ENCODE measurements around the gene MACF1.

The MACF1 gene

DNA sequence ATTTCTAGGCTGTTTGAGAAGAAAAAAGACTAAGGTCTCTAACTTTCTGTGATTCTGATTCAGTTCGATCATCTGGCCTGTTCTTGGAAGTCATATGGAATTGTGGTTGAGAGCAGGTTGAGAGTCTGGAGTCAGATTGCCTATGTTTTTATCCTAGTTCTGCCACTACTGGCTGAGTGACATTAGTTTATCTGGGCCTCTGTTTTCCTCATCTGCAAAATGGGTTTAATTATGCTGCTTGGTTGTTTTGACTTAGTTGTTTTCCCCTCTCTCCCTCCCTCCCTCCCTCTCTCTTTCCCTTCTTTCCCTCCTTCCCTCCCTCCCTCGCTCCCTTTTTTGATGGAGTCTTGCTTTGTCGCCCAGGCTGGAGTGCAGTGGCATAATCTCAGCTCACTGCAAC is 6.2 kb downstream of the MACF1 start:
- H3K9me3 Mint-ChIP-seq = no peaks in the 10 kb centered on the region
- peaks cover 38% of the 10 kb centered on the region for H3K4me1 Mint-ChIP-seq
- H3K27me3 Mint-ChIP-seq (ENCODE audit: low read depth) = no peaks in the 10 kb centered on the region
- no peak overlapping the region for H3K27ac Mint-ChIP-seq
- no peak overlapping the region for H3K4me3 Mint-ChIP-seq
- no peaks in the 10 kb centered on the region for H3K36me3 Mint-ChIP-seq (ENCODE audit: low read depth)
- TF ChIP-seq, protein P1, sequence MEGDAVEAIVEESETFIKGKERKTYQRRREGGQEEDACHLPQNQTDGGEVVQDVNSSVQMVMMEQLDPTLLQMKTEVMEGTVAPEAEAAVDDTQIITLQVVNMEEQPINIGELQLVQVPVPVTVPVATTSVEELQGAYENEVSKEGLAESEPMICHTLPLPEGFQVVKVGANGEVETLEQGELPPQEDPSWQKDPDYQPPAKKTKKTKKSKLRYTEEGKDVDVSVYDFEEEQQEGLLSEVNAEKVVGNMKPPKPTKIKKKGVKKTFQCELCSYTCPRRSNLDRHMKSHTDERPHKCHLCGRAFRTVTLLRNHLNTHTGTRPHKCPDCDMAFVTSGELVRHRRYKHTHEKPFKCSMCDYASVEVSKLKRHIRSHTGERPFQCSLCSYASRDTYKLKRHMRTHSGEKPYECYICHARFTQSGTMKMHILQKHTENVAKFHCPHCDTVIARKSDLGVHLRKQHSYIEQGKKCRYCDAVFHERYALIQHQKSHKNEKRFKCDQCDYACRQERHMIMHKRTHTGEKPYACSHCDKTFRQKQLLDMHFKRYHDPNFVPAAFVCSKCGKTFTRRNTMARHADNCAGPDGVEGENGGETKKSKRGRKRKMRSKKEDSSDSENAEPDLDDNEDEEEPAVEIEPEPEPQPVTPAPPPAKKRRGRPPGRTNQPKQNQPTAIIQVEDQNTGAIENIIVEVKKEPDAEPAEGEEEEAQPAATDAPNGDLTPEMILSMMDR (IDR thresholded peaks at IDR 0.05; ENCODE audit: unreplicated experiment in 3 of 3) = no peak

DNA sequence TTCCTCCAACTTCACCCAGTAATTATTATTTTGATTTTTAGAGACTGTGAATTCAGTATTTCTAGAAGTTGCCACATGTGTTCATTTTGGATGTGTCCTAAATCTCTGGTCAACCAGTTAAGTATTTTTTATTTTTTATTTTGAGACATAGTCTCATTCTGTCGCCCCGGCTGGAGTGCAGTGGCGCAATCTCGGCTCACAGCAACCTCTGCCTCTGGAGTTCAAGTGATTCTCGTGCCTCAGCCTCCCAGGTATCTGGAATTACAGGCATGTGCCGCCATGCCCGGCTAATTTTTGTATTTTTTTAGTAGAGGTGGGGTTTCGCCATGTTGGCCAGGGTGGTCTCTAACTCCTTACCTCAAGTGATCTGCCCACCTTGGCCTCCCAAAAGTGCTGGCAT is 8.0 kb downstream of the MACF1 start:
- Mint-ChIP-seq H3K9me3 (no peaks in the 10 kb centered on the region), H3K4me1 (peaks cover 44% of the 10 kb centered on the region), H3K36me3 (ENCODE audit: low read depth) (no peaks in the 10 kb centered on the region), H3K27ac (peak overlapping the region in 1 of 3 experiments; percentile 25), H3K4me3 (no peak overlapping the region), H3K27me3 (ENCODE audit: low read depth) (no peaks in the 10 kb centered on the region)
- TF ChIP-seq, protein P1 (IDR thresholded peaks at IDR 0.05; ENCODE audit: unreplicated experiment in 3 of 3) = no peak

DNA sequence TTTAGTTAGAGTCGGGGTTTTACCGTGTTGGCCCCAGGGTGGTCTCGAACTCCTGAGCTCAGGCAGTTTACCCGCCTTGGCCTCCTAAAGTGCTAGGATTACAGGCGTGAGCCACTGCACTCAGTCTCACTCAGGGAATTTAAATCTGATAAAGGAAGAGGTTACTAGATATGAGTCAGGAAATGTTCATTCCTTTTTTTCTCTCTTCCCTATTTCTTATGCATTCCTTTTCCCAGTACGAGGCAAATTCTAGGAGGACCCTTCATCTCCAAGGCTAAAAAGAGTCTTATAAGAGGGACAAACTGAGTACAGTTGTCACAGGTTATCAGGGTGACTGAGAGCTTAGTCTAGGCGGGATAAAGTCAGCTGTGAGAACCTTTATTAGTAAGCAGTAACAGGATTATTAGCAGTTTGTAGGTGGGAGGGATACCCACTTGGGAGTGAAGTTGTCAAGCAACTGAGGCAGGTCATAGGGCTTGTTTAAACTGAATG is 9.1 kb downstream of the MACF1 start:
- no peaks in the 10 kb centered on the region for H3K9me3 Mint-ChIP-seq
- peak overlapping the region; percentile 80 to 88 (median 83) for H3K27ac Mint-ChIP-seq
- H3K27me3 Mint-ChIP-seq (ENCODE audit: low read depth) = no peaks in the 10 kb centered on the region
- H3K36me3 Mint-ChIP-seq (ENCODE audit: low read depth) = no peaks in the 10 kb centered on the region
- TF ChIP-seq, protein P1 (IDR thresholded peaks at IDR 0.05; ENCODE audit: unreplicated experiment in 3 of 3) = no peak
- H3K4me1 Mint-ChIP-seq = peaks cover 39% of the 10 kb centered on the region
- H3K4me3 Mint-ChIP-seq = peak overlapping the region in 1 of 3 experiments; percentile 21

DNA sequence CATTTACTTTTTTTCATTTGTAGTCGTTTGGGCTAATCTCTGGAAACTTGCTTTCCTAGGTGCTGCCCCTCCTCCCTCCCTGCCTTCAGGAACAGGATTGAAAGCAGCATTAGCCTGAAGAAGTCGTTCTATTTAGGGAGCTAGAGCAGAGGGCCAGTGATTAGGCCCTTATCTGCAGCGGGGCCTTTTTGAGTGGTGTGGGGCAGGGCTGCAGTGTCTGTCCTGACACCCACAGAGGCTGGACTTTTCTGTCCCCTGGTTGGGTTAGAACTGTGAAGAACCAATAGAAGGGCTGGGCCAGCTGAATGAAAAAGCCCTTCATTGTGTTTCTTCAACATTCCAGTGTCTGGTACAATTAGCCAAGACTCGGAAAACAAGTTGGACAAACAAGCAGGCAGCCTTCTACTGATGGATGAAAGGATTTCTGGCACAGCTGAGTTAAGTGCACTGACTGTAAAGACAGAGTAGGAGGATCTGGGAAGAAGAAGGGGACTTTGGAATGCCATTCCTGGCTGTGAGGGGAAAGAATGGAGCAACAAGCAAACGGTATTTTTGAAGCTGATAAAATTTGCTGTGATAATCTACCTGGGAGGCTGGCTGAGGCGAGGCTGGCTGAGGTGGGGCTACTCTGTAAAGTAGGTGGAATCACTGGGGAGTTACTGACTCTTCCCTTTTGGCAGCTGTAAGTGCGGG is 9.7 kb downstream of the MACF1 start:
- peaks cover 39% of the 10 kb centered on the region for H3K4me1 Mint-ChIP-seq
- peak overlapping the region; percentile 80 to 88 (median 83) for H3K27ac Mint-ChIP-seq
- H3K4me3 Mint-ChIP-seq = peak overlapping the region in 2 of 3 experiments; percentile 0 to 21
- H3K9me3 Mint-ChIP-seq = no peaks in the 10 kb centered on the region
- H3K36me3 Mint-ChIP-seq (ENCODE audit: low read depth) = no peaks in the 10 kb centered on the region
- TF ChIP-seq, protein P1 (IDR thresholded peaks at IDR 0.05; ENCODE audit: unreplicated experiment in 3 of 3) = no peak
- H3K27me3 Mint-ChIP-seq (ENCODE audit: low read depth) = no peaks in the 10 kb centered on the region

DNA sequence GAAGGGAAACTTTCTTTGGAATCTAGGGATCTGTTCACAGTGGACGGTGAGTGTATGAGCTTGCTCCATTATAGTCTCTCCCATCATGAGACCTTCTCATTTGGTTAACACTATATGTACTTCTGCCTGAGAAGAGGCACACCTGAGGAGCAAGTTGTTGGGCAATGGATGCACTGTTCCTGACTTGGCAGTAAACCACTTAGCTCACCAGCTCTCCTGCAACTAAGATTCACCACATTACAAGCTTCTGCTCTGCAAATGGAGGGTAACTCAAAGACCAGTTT is 10.2 kb downstream of the MACF1 start:
- no peaks in the 10 kb centered on the region for H3K9me3 Mint-ChIP-seq
- peaks cover 39% of the 10 kb centered on the region for H3K4me1 Mint-ChIP-seq
- H3K27ac Mint-ChIP-seq = peak overlapping the region; percentile 80 to 88 (median 83)
- TF ChIP-seq, protein P1 (IDR thresholded peaks at IDR 0.05; ENCODE audit: unreplicated experiment in 3 of 3) = no peak
- no peaks in the 10 kb centered on the region for H3K27me3 Mint-ChIP-seq (ENCODE audit: low read depth)
- no peaks in the 10 kb centered on the region for H3K36me3 Mint-ChIP-seq (ENCODE audit: low read depth)
- peak overlapping the region in 2 of 3 experiments; percentile 0 to 1 for H3K4me3 Mint-ChIP-seq
